CD4-positive, alpha-beta T cell (primary cell): ENCODE data around the gene RCAN3. TPM values are rescaled to one million over a fixed set of nuclear protein-coding genes. Genes with fewer than 3 reads are reported as not detected.
A peak's percentile ranks its signal among the peaks of the same experiment; 100 is the strongest.
"Not testable (repeated sequence)": the region's sequence is repeated elsewhere in the genome, so short reads cannot be mapped to it uniquely, and the experiment has no call there.

Source experiments
- ATAC-seq: fragments of 200-7000 bp; cut with Tn5 transposase; one replicate; pipeline ENCODE4 v1.10.0; 2022; ENCODE audit warnings: mild to moderate bottlenecking; ENCODE audit not compliant: poor library complexity
- CTCF ChIA-PET: fragments of 350-600 bp; sonication (Branson Sonifier 250); formaldehyde crosslinking; loops from one replicate; lab custom pipeline; 2021; ENCODE audit warnings: antibody characterized with exemption, inconsistent platforms; lab: Charles Lee
- POLR2A ChIA-PET: fragments of 350-600 bp; sonication (Branson Sonifier 250); formaldehyde crosslinking; loops from one replicate; lab custom pipeline; 2021; ENCODE audit warnings: antibody characterized with exemption, inconsistent platforms; lab: Charles Lee
- DNase-seq, 14 experiments: peaks; one replicate each; pipeline ENCODE4 v3.0.0-alpha.2; 2013 to 2020; ENCODE audit warnings: mixed read lengths in 2 of 14
- H3K27ac ChIP-seq, 2 donors: one replicate each; pipeline versions ENCODE4 v1.5.1 to v1.7.0; 2013; ENCODE audit warnings: low read length in 2 of 2, low read depth in 1 of 2, mild to moderate bottlenecking in 1 of 2
- H3K27me3 ChIP-seq, 2 experiments: 1 replicate in 1 of 2; 2 replicates in 1 of 2; pipeline versions ENCODE4 v1.6.1 to v1.7.0; 2013; ENCODE audit warnings: low read length in 2 of 2, control low read depth in 1 of 2, mild to moderate bottlenecking in 1 of 2, moderate library complexity in 1 of 2; ENCODE audit not compliant: insufficient read depth in 2 of 2, control insufficient read depth in 1 of 2
- H3K36me3 ChIP-seq: one replicate; pipeline ENCODE4 v1.6.1; 2013; ENCODE audit warnings: low read length, control low read depth; ENCODE audit not compliant: insufficient read depth
- H3K4me1 ChIP-seq: one replicate; pipeline ENCODE4 v1.6.1; 2013; ENCODE audit warnings: low read length, control low read depth; ENCODE audit not compliant: insufficient read depth
- H3K4me3 ChIP-seq: one replicate; pipeline ENCODE4 v1.5.1; 2013; ENCODE audit warnings: mild to moderate bottlenecking, low read length, moderate library complexity
- H3K9me3 ChIP-seq, 2 experiments: 1 replicate in 1 of 2; 2 replicates in 1 of 2; pipeline versions ENCODE4 v1.6.1 to v1.7.0; 2013; ENCODE audit warnings: low read length in 2 of 2, mild to moderate bottlenecking in 2 of 2, control low read depth in 1 of 2, moderate library complexity in 1 of 2; ENCODE audit not compliant: control insufficient read depth in 1 of 2, insufficient read depth in 1 of 2
- H3K27ac Mint-ChIP-seq: one replicate; pipeline ENCODE4 v1.8.0; 2020; ENCODE audit warnings: mixed read lengths
- H3K27me3 Mint-ChIP-seq: one replicate; pipeline ENCODE4 v1.8.0; 2021; ENCODE audit warnings: mixed read lengths
- H3K36me3 Mint-ChIP-seq: one replicate; pipeline ENCODE4 v1.8.0; 2021; ENCODE audit warnings: low read depth, mixed read lengths
- H3K4me1 Mint-ChIP-seq: one replicate; pipeline ENCODE4 v1.8.0; 2021; ENCODE audit warnings: low read depth, mixed read lengths
- H3K4me3 Mint-ChIP-seq: one replicate; pipeline ENCODE4 v1.8.0; 2020; ENCODE audit warnings: mild to moderate bottlenecking, mixed read lengths
- H3K9me3 Mint-ChIP-seq: one replicate; pipeline ENCODE4 v1.8.0; 2020; ENCODE audit warnings: mixed read lengths
- intact Hi-C, 2 experiments: fragments of 100-400 bp; cut with DNase I in 1 of 2; cut with micrococcal nuclease in 1 of 2; formaldehyde crosslinking; loops; one replicate each; pipeline versions ENCODE4 v1.15.1 to v1.9.0; 2023 to 2025; cut with DNase I, micrococcal nuclease
- total RNA-seq, 174 experiments: library from RNA in 2 of 174; stranded (reverse) in 2 of 174; gene quantifications; one replicate each; pipeline ENCODE4 v1.2.3 and lab custom pipeline; 2021 to 2026
- TF ChIP-seq, protein P1 (sequence below): fragments of 200-600 bp; IDR thresholded peaks from one replicate; pipeline ENCODE4 v1.8.0; 2022; ENCODE audit warnings: antibody characterized with exemption, mild to moderate bottlenecking

The RCAN3 gene
- total RNA-seq, 2 experiments from 2014 or later = 185 to 191 TPM

DNA sequence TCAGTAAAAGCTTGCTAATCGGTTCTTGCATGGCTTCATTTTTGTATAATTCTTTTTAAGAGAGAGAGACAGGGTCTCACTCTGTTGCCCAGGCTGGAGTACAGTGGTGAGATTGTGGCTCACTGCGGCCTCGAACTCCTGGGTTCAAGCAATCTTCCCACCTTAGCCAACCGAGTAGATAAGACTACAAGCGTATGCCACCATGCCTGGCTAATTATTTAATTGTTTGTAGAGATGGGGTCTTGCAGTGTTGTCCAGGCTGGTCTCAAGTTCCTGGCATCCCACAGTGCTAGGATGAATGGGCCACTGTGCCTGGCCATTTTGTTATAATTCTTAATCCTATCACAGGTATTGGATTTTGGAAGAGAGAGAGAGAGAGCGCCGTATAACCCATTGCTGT lies 23.4 kb downstream of the RCAN3 start:
- TF ChIP-seq, protein P1, sequence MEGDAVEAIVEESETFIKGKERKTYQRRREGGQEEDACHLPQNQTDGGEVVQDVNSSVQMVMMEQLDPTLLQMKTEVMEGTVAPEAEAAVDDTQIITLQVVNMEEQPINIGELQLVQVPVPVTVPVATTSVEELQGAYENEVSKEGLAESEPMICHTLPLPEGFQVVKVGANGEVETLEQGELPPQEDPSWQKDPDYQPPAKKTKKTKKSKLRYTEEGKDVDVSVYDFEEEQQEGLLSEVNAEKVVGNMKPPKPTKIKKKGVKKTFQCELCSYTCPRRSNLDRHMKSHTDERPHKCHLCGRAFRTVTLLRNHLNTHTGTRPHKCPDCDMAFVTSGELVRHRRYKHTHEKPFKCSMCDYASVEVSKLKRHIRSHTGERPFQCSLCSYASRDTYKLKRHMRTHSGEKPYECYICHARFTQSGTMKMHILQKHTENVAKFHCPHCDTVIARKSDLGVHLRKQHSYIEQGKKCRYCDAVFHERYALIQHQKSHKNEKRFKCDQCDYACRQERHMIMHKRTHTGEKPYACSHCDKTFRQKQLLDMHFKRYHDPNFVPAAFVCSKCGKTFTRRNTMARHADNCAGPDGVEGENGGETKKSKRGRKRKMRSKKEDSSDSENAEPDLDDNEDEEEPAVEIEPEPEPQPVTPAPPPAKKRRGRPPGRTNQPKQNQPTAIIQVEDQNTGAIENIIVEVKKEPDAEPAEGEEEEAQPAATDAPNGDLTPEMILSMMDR = no peak
- ATAC-seq (no peak), DNase-seq (no peak)
- Histone ChIP-seq H3K9me3 (no peaks in the 10 kb centered on the region), H3K27me3 (no peaks in the 10 kb centered on the region), H3K4me3 (no peak overlapping the region), H3K27ac (no peak overlapping the region), H3K36me3 (peaks cover 68% of the 10 kb centered on the region), H3K4me1 (peaks cover 55% of the 10 kb centered on the region)
- Mint-ChIP-seq H3K27ac (peak overlapping the region; percentile 76), H3K4me1 (peaks cover 74% of the 10 kb centered on the region), H3K9me3 (no peaks in the 10 kb centered on the region), H3K36me3 (peaks cover 79% of the 10 kb centered on the region), H3K27me3 (no peaks in the 10 kb centered on the region), H3K4me3 (no peak overlapping the region)
- intact Hi-C loops = loop anchor here (2.0 to 5.0 kb wide), 2 partner anchors 109 to 111 kb away; partner anchors contain the start of gene NIPAL3 (in 2 of the 2)
- ChIA-PET CTCF (interaction anchor here (0.9 to 2.7 kb wide), 10 partner anchors 8 to 327 kb away, joined by 3 to 21 read pairs (median 8); partner anchors contain the start of genes NIPAL3 and RCAN3), POLR2A (interaction anchor here (0.7 to 4.9 kb wide), 13 partner anchors 9 to 336 kb away, joined by 3 to 42 read pairs (median 6); partner anchors contain the start of genes NIPAL3 and RCAN3)

DNA sequence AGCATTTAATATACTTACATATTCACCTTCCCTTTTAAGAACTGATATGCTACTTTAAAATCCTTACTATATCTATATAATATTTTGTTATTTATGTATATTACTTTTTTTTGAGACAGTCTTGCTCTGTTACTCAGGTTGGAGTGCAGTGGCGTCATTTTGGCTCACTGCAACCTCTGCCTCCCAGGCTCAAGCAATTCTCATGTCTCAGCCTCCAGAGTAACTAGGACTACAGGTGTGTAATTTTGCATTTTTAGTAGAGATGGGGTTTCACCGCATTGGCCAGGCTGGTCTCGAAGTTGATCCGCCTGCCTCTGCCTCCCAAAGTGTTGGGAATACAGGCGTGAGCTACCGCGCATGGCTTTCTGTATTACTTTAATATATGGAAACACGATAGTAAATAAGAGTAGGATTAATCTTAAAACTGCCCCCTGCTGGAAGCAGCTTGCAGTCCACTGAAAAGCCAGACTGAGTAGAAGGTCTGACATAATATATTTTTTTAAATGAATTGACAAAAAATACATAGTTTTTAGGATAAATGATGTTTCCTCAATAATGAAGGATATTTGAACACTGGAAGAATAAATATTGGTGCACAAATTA lies 24.4 kb downstream of the RCAN3 start:
- peaks cover 80% of the 10 kb centered on the region for H3K36me3 Mint-ChIP-seq
- Histone ChIP-seq H3K4me3 (no peak overlapping the region), H3K9me3 (no peaks in the 10 kb centered on the region), H3K36me3 (peaks cover 71% of the 10 kb centered on the region), H3K27ac (no peak overlapping the region), H3K4me1 (peaks cover 49% of the 10 kb centered on the region), H3K27me3 (no peaks in the 10 kb centered on the region)
- H3K4me3 Mint-ChIP-seq = peak overlapping the region; percentile 45
- no peaks in the 10 kb centered on the region for H3K9me3 Mint-ChIP-seq
- H3K27me3 Mint-ChIP-seq = no peaks in the 10 kb centered on the region
- peak overlapping the region; percentile 64 for H3K27ac Mint-ChIP-seq
- POLR2A ChIA-PET = interaction anchor here (0.7 to 4.9 kb wide), 13 partner anchors 8 to 337 kb away, joined by 3 to 42 read pairs (median 6); partner anchors contain the start of genes NIPAL3 and RCAN3
- H3K4me1 Mint-ChIP-seq = peaks cover 76% of the 10 kb centered on the region
- intact Hi-C loops = loop anchor here (1.0 to 5.0 kb wide), 3 partner anchors 23 to 112 kb away; partner anchors contain the start of gene NIPAL3 (in 2 of the 2)
- ATAC-seq (peak; percentile 78), DNase-seq (peak in 13 of 14 experiments; percentile 22 to 75 (median 42))
- CTCF ChIA-PET = interaction anchor here (0.9 to 2.7 kb wide), 15 partner anchors 9 to 328 kb away, joined by 3 to 21 read pairs (median 4); partner anchors contain the start of genes NIPAL3 and RCAN3
- TF ChIP-seq, protein P1 = peak; percentile 78

DNA sequence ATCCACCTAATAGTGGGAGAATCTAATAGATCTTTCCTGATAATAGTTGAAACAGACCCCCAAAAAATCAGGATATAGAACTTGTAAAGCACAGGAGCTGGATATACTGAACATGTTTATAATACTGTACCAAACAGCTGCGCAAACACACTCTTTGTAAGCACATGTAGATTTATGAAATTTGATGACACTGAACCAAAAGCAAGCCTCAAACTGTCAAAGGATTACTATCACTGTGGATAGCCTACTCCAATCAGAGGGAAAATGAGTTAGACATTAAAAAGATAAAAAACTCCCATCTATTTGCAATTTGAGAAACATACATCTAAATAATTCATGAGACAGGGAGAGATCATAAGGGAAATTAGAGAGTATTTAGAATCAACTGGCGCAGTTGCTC lies 26.1 kb downstream of the RCAN3 start:
- H3K9me3 ChIP-seq = no peaks in the 10 kb centered on the region
- no peak overlapping the region for H3K27ac ChIP-seq
- TF ChIP-seq, protein P1 = no peak
- peaks cover 45% of the 10 kb centered on the region for H3K4me1 ChIP-seq
- H3K27me3 Mint-ChIP-seq = no peaks in the 10 kb centered on the region
- no peak overlapping the region for H3K4me3 Mint-ChIP-seq
- no peak for ATAC-seq
- DNase-seq = no peak
- POLR2A ChIA-PET = interaction anchor here (1.1 kb wide), 1 partner anchor 27 kb away, joined by 3 read pairs; no protein-coding TSS in a partner anchor
- no peaks in the 10 kb centered on the region for H3K9me3 Mint-ChIP-seq
- peaks cover 74% of the 10 kb centered on the region for H3K36me3 ChIP-seq
- H3K4me1 Mint-ChIP-seq = peaks cover 75% of the 10 kb centered on the region
- intact Hi-C loops = loop anchor here in 1 of 2 experiments (5.0 kb wide), 1 partner anchor 111 kb away; the partner anchor contains the start of gene NIPAL3
- peak overlapping the region; percentile 64 for H3K27ac Mint-ChIP-seq
- H3K4me3 ChIP-seq = no peak overlapping the region
- CTCF ChIA-PET = interaction anchor here (0.7 to 1.3 kb wide), 4 partner anchors 42 to 738 kb away, joined by 3 to 6 read pairs (median 4); partner anchors contain the start of gene NIPAL3
- H3K36me3 Mint-ChIP-seq = peaks cover 79% of the 10 kb centered on the region
- no peaks in the 10 kb centered on the region for H3K27me3 ChIP-seq

DNA sequence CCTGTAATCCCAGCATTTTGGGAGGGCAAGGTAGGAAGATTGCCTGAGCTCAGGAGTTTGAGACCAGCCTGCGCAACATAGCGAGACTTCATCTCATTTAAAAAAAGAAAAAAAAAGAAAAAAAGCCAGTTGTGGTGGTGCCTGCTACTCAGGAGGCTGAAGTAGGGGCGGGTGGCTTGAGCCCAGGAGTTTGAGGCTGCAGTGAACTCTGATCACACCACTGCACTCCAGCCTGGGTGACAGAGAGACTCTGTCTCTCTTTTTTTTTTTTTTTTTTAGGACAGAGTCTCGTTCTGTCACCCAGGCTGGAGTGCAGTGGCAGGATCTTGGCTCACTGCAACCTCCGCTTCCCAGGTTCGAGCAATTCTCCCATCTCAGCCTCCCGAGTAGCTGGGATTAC lies 26.7 kb downstream of the RCAN3 start:
- H3K4me1 Mint-ChIP-seq = peaks cover 78% of the 10 kb centered on the region
- not testable (repeated sequence) for H3K27me3 Mint-ChIP-seq, ATAC-seq, H3K4me3 ChIP-seq, DNase-seq, H3K9me3 ChIP-seq, H3K9me3 Mint-ChIP-seq, H3K4me3 Mint-ChIP-seq, H3K27me3 ChIP-seq, H3K27ac ChIP-seq
- H3K36me3 Mint-ChIP-seq = peaks cover 80% of the 10 kb centered on the region
- Histone ChIP-seq H3K36me3 (peaks cover 74% of the 10 kb centered on the region), H3K4me1 (peaks cover 47% of the 10 kb centered on the region)
- peak overlapping the region; percentile 64 for H3K27ac Mint-ChIP-seq
- intact Hi-C loops = loop anchor here in 1 of 2 experiments (5.0 kb wide), 1 partner anchor 112 kb away; the partner anchor contains the start of gene NIPAL3
- ChIA-PET POLR2A (interaction anchor here (1.1 kb wide), 1 partner anchor 27 kb away, joined by 3 read pairs; no protein-coding TSS in a partner anchor), CTCF (interaction anchor here (1.0 to 2.3 kb wide), 5 partner anchors 11 to 114 kb away, joined by 4 to 6 read pairs (median 4); partner anchors contain the start of gene NIPAL3)
